Transverse colon (tissue), 3 donors: Measurements from ENCODE around the gene ATP9B.

Source experiments
- EP300 ChIP-seq: sonication (generic); formaldehyde crosslinking; IDR thresholded peaks from one replicate; pipeline ENCODE4 v1.6.1; 2017; ENCODE audit warnings: antibody characterized with exemption, low read depth
- POLR2A ChIP-seq: fragments of 450-650 bp; IDR thresholded peaks from one replicate; pipeline ENCODE4 v1.6.1; 2016; ENCODE audit warnings: antibody characterized with exemption, mild to moderate bottlenecking, moderate library complexity
- TF ChIP-seq, protein P1 (sequence below), 5 experiments: fragments of 200-600 bp in 3 of 5; fragments of 450-650 bp in 2 of 5; sonication (generic) in 3 of 5; IDR thresholded peaks; 1 replicate in 2 of 5; 2 replicates in 3 of 5; pipeline ENCODE4 v1.5.1; 2016 to 2017; ENCODE audit warnings: antibody characterized with exemption in 5 of 5, inconsistent platforms in 3 of 5, mild to moderate bottlenecking in 2 of 5, moderate library complexity in 1 of 5

- TF ChIP-seq, protein P1, sequence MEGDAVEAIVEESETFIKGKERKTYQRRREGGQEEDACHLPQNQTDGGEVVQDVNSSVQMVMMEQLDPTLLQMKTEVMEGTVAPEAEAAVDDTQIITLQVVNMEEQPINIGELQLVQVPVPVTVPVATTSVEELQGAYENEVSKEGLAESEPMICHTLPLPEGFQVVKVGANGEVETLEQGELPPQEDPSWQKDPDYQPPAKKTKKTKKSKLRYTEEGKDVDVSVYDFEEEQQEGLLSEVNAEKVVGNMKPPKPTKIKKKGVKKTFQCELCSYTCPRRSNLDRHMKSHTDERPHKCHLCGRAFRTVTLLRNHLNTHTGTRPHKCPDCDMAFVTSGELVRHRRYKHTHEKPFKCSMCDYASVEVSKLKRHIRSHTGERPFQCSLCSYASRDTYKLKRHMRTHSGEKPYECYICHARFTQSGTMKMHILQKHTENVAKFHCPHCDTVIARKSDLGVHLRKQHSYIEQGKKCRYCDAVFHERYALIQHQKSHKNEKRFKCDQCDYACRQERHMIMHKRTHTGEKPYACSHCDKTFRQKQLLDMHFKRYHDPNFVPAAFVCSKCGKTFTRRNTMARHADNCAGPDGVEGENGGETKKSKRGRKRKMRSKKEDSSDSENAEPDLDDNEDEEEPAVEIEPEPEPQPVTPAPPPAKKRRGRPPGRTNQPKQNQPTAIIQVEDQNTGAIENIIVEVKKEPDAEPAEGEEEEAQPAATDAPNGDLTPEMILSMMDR (IDR thresholded peaks at IDR 0.05), result no peak
- TF ChIP-seq POLR2A (no peak), EP300 (no peak)
These were observed 274.5 kb downstream of the ATP9B start for GRCh38 chr18:79343567-79344207.
